ENCODE measurements around the gene ZKSCAN1. TPM values are rescaled to one million over a fixed set of nuclear protein-coding genes. Genes with fewer than 3 reads are reported as not detected.
A peak's percentile ranks its signal among the peaks of the same experiment; 100 is the strongest.

ZKSCAN1 gene
- total and polyA plus RNA-seq, 11 donors: 8.5 to 65.5 (median 37.1) TPM

GRCh38 chr7:100081535-100082102, 66.2 kb downstream of the ZKSCAN1 start, which contains the start of gene ZNF3:
ZNF3 (minus strand) TSS chr7:100081723; CDS start chr7:100077357, 4,366 bp downstream.
- 0 to 1% (median 1%) methylated on average over 35 to 55 of the region's 55 CpGs for WGBS, 4 donors
- ATAC-seq (peak; percentile 95 to 98 (median 96)), DNase-seq (peak; percentile 98 to 99 (median 99))
- no peaks in the 10 kb centered on the region for H3K27me3 ChIP-seq
- intact Hi-C loops (cut with DNase I): loop anchor here in 7 of 10 donors (1.0 to 10.0 kb wide), 11 partner anchors 19 to 167 kb away; partner anchors contain the start of genes TRIM4 (in 5 of the 7), AP4M1 (in 1 of the 7), AZGP1 (in 1 of the 7) and MCM7 (in 1 of the 7)
- TF ChIP-seq, protein P1, sequence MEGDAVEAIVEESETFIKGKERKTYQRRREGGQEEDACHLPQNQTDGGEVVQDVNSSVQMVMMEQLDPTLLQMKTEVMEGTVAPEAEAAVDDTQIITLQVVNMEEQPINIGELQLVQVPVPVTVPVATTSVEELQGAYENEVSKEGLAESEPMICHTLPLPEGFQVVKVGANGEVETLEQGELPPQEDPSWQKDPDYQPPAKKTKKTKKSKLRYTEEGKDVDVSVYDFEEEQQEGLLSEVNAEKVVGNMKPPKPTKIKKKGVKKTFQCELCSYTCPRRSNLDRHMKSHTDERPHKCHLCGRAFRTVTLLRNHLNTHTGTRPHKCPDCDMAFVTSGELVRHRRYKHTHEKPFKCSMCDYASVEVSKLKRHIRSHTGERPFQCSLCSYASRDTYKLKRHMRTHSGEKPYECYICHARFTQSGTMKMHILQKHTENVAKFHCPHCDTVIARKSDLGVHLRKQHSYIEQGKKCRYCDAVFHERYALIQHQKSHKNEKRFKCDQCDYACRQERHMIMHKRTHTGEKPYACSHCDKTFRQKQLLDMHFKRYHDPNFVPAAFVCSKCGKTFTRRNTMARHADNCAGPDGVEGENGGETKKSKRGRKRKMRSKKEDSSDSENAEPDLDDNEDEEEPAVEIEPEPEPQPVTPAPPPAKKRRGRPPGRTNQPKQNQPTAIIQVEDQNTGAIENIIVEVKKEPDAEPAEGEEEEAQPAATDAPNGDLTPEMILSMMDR (IDR thresholded peaks at IDR 0.05): peak; percentile 91 to 99 (median 96)
- TF ChIP-seq POLR2A (IDR thresholded peaks at IDR 0.05): peak; percentile 5 to 64
- H3K4me1 ChIP-seq: peaks cover 0 to 48% (median 28%) of the 10 kb centered on the region in 12 donors
- H3K4me3 ChIP-seq: peak within 1 kb of the TSS; percentile 75 to 100 (median 88)
- H3K9me3 ChIP-seq: no peaks in the 10 kb centered on the region
- peaks cover 0 to 34% (median 24%) of the 10 kb centered on the region in 9 donors for H3K36me3 ChIP-seq
- peak within 1 kb of the TSS; percentile 77 to 95 (median 86) for H3K27ac ChIP-seq

DNA sequence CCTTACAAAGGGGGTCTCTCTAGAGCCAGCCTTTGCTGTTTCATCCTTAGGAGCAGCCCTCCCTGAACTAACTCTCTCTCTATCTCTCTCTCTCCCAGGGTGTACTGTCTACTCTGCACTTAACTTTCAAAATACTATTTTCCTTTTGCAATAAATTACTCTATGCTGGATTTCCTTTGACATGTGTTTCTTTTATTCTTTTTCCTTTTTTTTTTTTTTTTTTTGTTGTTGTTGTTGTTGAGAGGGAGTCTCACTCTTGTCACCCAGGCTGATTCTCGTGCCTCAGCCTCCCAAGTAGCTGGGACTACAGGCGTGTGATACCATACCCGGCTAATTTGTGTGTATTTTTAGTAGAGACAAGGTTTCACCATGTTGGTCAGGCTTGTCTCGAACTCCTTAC, 67.6 kb downstream of the ZKSCAN1 start:
- no peak for DNase-seq
- 47 to 64% (median 59%) methylated on average over 4 of the region's 4 CpGs for WGBS, 4 donors
- ATAC-seq: no peak
- Histone ChIP-seq H3K4me1 (peaks cover 0 to 53% (median 28%) of the 10 kb centered on the region in 12 donors), H3K4me3 (peak overlapping the region in 3 of 12 donors; percentile 75 to 97 (median 80)), H3K27ac (peak overlapping the region in 9 of 12 donors; percentile 77 to 95 (median 80)), H3K27me3 (no peaks in the 10 kb centered on the region), H3K9me3 (no peaks in the 10 kb centered on the region), H3K36me3 (peaks cover 0 to 20% (median 14%) of the 10 kb centered on the region in 9 donors)
- intact Hi-C loops (cut with DNase I): loop anchor here in 7 of 10 donors (2.0 to 10.0 kb wide), 6 partner anchors 18 to 168 kb away; partner anchors contain the start of genes TRIM4 (in 4 of the 7), AP4M1 (in 1 of the 7), AZGP1 (in 1 of the 7) and MCM7 (in 1 of the 7)
- TF ChIP-seq, protein P1 (IDR thresholded peaks at IDR 0.05): no peak
- no peak for TF ChIP-seq POLR2A (IDR thresholded peaks at IDR 0.05)

DNA sequence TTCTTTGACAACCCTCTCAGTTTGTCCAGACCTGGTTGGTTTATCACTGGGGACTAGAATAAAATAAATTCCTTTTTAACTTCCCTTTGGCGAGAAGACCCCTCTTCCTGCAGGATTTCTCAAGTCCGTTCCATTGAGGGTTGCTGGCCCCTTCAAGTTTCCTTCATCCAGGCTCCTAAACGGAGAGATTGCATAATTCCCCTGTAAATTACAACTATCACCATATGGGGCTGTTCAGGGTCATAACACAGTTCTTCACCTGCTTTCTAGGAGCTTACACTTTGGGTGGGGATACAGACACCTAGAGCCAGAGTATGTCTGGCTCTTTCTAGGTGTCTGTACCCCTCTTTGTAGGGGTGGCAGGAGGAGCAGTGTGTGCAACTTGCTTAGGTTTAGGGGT, 70.1 kb downstream of the ZKSCAN1 start:
- intact Hi-C loops (cut with DNase I): loop anchor here in 4 of 10 donors (5.0 to 10.0 kb wide), 2 partner anchors 42 to 171 kb away; partner anchors contain the start of genes TRIM4 (in 3 of the 4) and MBLAC1 (in 1 of the 4)
- Histone ChIP-seq H3K4me1 (peaks cover 0 to 49% (median 25%) of the 10 kb centered on the region in 12 donors), H3K27me3 (no peaks in the 10 kb centered on the region), H3K27ac (no peak overlapping the region), H3K9me3 (no peaks in the 10 kb centered on the region), H3K36me3 (peaks cover 0 to 5% (median 3%) of the 10 kb centered on the region in 9 donors), H3K4me3 (no peak overlapping the region)
- WGBS, 4 donors: 58 to 66% (median 64%) methylated on average over 3 of the region's 3 CpGs
- DNase-seq (no peak), ATAC-seq (no peak)
- TF ChIP-seq, protein P1 (IDR thresholded peaks at IDR 0.05): no peak
- TF ChIP-seq POLR2A (IDR thresholded peaks at IDR 0.05): no peak

All from heart left ventricle (tissue), 16 donors.